IMR-90 (cell line): Measurements from ENCODE around the gene MAML3. TPM values are rescaled to one million over a fixed set of nuclear protein-coding genes. Genes with fewer than 3 reads are reported as not detected.

ENCODE experiments used
- ATAC-seq: fragments of 200-7000 bp; cut with Tn5 transposase; 2 replicates; pipeline ENCODE4 v1.9.1; 2020; ENCODE audit warnings: low read depth, mild to moderate bottlenecking, moderate library complexity
- BruUV-seq: library from RNA; stranded (reverse); fragments of 400-500 nt; replicated peaks from 2 replicates; lab custom pipeline; 2021; lab: Mats Ljungman, UMichigan
- CTCF ChIA-PET: fragments of 300-600 bp; formaldehyde crosslinking; extraction: SDS; loops from one replicate; lab custom pipeline; 2021; ENCODE audit warnings: antibody characterized with exemption; lab: Yijun Ruan, JAX
- POLR2A ChIA-PET: fragments of 300-600 bp; sonication (Branson Sonifier 250); formaldehyde crosslinking; loops from one replicate; lab custom pipeline; 2022; ENCODE audit warnings: antibody characterized with exemption; ENCODE audit not compliant: unreplicated experiment; lab: Charles Lee
- DNase-seq: peaks from one replicate; pipeline ENCODE4 v3.0.0; 2013
- H2AFZ ChIP-seq: replicated peaks from 2 replicates; pipeline ENCODE3; 2013; ENCODE audit warnings: low read length, mild to moderate bottlenecking; ENCODE audit not compliant: poor library complexity
- H2AK5ac ChIP-seq: 2 replicates; pipeline ENCODE4 v1.6.1; 2013; ENCODE audit warnings: low read depth, low read length, inconsistent platforms
- H2AK9ac ChIP-seq: replicated peaks from 2 replicates; pipeline ENCODE3; 2013; ENCODE audit warnings: mild to moderate bottlenecking, low read depth, low read length, moderate library complexity; ENCODE audit not compliant: poor library complexity
- H2BK120ac ChIP-seq: 2 replicates; pipeline ENCODE4 v1.6.1; 2013; ENCODE audit warnings: low read depth, low read length, inconsistent platforms
- H2BK15ac ChIP-seq: 3 replicates; pipeline ENCODE4 v1.6.1; 2013; ENCODE audit warnings: low read depth, low read length, inconsistent platforms
- H2BK20ac ChIP-seq: 2 replicates; pipeline ENCODE4 v1.6.1; 2013; ENCODE audit warnings: low read depth, mild to moderate bottlenecking, inconsistent platforms, low read length, moderate library complexity
- H2BK5ac ChIP-seq: 2 replicates; pipeline ENCODE4 v1.6.1; 2013; ENCODE audit warnings: mild to moderate bottlenecking, low read depth, low read length, inconsistent platforms; ENCODE audit not compliant: poor library complexity, severe bottlenecking
- H3K14ac ChIP-seq: replicated peaks from 2 replicates; pipeline ENCODE4 v1.6.1; 2013; ENCODE audit warnings: low read depth, low read length, inconsistent platforms
- H3K18ac ChIP-seq: 2 replicates; pipeline ENCODE4 v1.6.1; 2013; ENCODE audit warnings: low read depth, low read length, control low read depth
- H3K23ac ChIP-seq: 2 replicates; pipeline ENCODE4 v1.6.1; 2013; ENCODE audit warnings: low read depth, low read length, inconsistent platforms
- H3K27ac ChIP-seq: 2 replicates; pipeline ENCODE4 v1.5.1; 2013; ENCODE audit warnings: mild to moderate bottlenecking, control low read depth, low read length; ENCODE audit not compliant: insufficient read depth
- H3K27me3 ChIP-seq: 2 replicates; pipeline ENCODE4 v1.6.1; 2013; ENCODE audit warnings: low read length; ENCODE audit not compliant: control insufficient read depth, insufficient read depth
- H3K36me3 ChIP-seq: 2 replicates; pipeline ENCODE4 v1.6.1; 2013; ENCODE audit warnings: low read length, mixed read lengths; ENCODE audit not compliant: control insufficient read depth, insufficient read depth
- H3K4ac ChIP-seq: 2 replicates; pipeline ENCODE4 v1.6.1; 2013; ENCODE audit warnings: low read depth, low read length, inconsistent platforms
- H3K4me1 ChIP-seq: 2 replicates; pipeline ENCODE4 v1.6.1; 2013; ENCODE audit warnings: low read length, mixed read lengths; ENCODE audit not compliant: control insufficient read depth, insufficient read depth
- H3K4me2 ChIP-seq: 2 replicates; pipeline ENCODE4 v1.6.1; 2013; ENCODE audit warnings: low read depth, mild to moderate bottlenecking, control low read depth, low read length, moderate library complexity
- H3K4me3 ChIP-seq: 2 replicates; pipeline ENCODE4 v1.5.1; 2013; ENCODE audit warnings: low read depth, mild to moderate bottlenecking, control low read depth, low read length, moderate library complexity; ENCODE audit not compliant: insufficient read depth
- H3K56ac ChIP-seq: 2 replicates; pipeline ENCODE4 v1.6.1; 2013; ENCODE audit warnings: low read length, inconsistent platforms; ENCODE audit not compliant: insufficient read depth; ENCODE audit errors: extremely low read depth
- H3K79me1 ChIP-seq, 2 experiments: 2 replicates each; pipeline ENCODE4 v1.6.1; 2013; ENCODE audit warnings: low read length in 2 of 2, inconsistent platforms in 1 of 2, low read depth in 1 of 2
- H3K9ac ChIP-seq: 2 replicates; pipeline ENCODE4 v1.6.1; 2013; ENCODE audit warnings: low read depth, low read length, control low read depth
- H3K9me1 ChIP-seq: 2 replicates; pipeline ENCODE4 v1.6.1; 2013; ENCODE audit warnings: low read length, inconsistent platforms; ENCODE audit not compliant: insufficient read depth
- H3K9me3 ChIP-seq: 2 replicates; pipeline ENCODE4 v1.6.1; 2013; ENCODE audit warnings: low read length; ENCODE audit not compliant: control insufficient read depth, insufficient read depth
- H4K20me1 ChIP-seq: 2 replicates; pipeline ENCODE4 v1.6.1; 2013; ENCODE audit warnings: low read length, inconsistent platforms; ENCODE audit not compliant: insufficient read depth
- H4K5ac ChIP-seq: 2 replicates; pipeline ENCODE4 v1.6.1; 2013; ENCODE audit warnings: mild to moderate bottlenecking, low read depth, low read length, control low read depth
- H4K8ac ChIP-seq, 2 experiments: 2 replicates each; pipeline ENCODE4 v1.6.1; 2013; ENCODE audit warnings: low read depth in 2 of 2, low read length in 2 of 2, control low read depth in 1 of 2, inconsistent platforms in 1 of 2
- H4K91ac ChIP-seq: 2 replicates; pipeline ENCODE4 v1.6.1; 2013; ENCODE audit warnings: low read depth, low read length, inconsistent platforms; ENCODE audit not compliant: insufficient read depth
- FOS ChIP-seq: fragments of 150-350 bp; IDR thresholded peaks from 2 replicates; pipeline ENCODE4 v1.6.1; 2016; ENCODE audit warnings: low read depth, low read length
- POLR2A ChIP-seq: IDR thresholded peaks from 2 replicates; pipeline ENCODE4 v1.6.1; 2012; ENCODE audit warnings: mild to moderate bottlenecking, low read depth, low read length
- SMC3 ChIP-seq: fragments of 150-350 bp; IDR thresholded peaks from 2 replicates; pipeline ENCODE4 v1.6.1; 2016; ENCODE audit warnings: low read depth, mild to moderate bottlenecking, antibody characterized with exemption, low read length, moderate library complexity
- WGBS, 2 experiments: methylation state at CpG; one replicate each; pipeline versions ENCODE4 v1.1.5 to v1.1.7; 2013; ENCODE audit warnings: missing lambda C conversion rate in 2 of 2; ENCODE audit not compliant: insufficient read length in 1 of 2; ENCODE audit errors: extremely low coverage in 2 of 2; 5-methylcytosine and 5-hydroxymethylcytosine counted together
- dilution Hi-C: fragments of 300-500 bp; cut with HindIII; formaldehyde crosslinking; loops from one replicate; pipeline ENCODE4 v1.14.3; 2018; ENCODE audit warnings: low sequenced_read_pairs; ENCODE audit not compliant: unreplicated experiment
- in situ Hi-C: fragments of 300-500 bp; cut with MboI; formaldehyde crosslinking; loops from 3 replicates; pipeline ENCODE4 v1.14.3; 2019; ENCODE audit warnings: low sequenced_read_pairs, inconsistent platforms, mixed read lengths
- intact Hi-C: fragments of 100-400 bp; cut with micrococcal nuclease; formaldehyde crosslinking; loops from 2 replicates; pipeline ENCODE4 v1.10.0; 2022
- polyA plus RNA-seq, 3 experiments: library from polyadenylated mRNA; depleted of rRNA; stranded (reverse); fragments of >200 nt; gene quantifications; 2 replicates each; pipeline ENCODE4 v1.2.3, GENCODE V29; 2012; ENCODE audit warnings: low replicate concordance in 1 of 3
- total RNA-seq: library from RNA; depleted of rRNA; stranded (reverse); fragments of >200 nt; gene quantifications from 2 replicates; pipeline ENCODE4 v1.2.3, GENCODE V29; 2012
- TF ChIP-seq, protein P1 (sequence below): fragments of 150-350 bp; IDR thresholded peaks from 2 replicates; pipeline ENCODE4 v1.6.1; 2016; ENCODE audit warnings: low read depth, mild to moderate bottlenecking, low read length, moderate library complexity, borderline replicate concordance

The MAML3 gene
- total and polyA plus RNA-seq, 2 of the 4 experiments (the other 2 are of a cell fraction) = 0.90 to 1.7 TPM

GRCh38 chr4:139834226-139834662, 319.7 kb downstream of the MAML3 start:
- in situ Hi-C loops = no loop called here

More at GRCh38 chr4:139834226-139834662, 319.7 kb downstream of the MAML3 start:
- Histone ChIP-seq H3K79me1 (no peaks in the 10 kb centered on the region), H3K4ac (no peak overlapping the region), H3K9me3 (no peaks in the 10 kb centered on the region), H3K4me2 (no peak overlapping the region), H3K56ac (no peak overlapping the region), H2AFZ (no peak overlapping the region), H4K20me1 (no peaks in the 10 kb centered on the region), H3K36me3 (no peaks in the 10 kb centered on the region), H3K27me3 (no peaks in the 10 kb centered on the region), H4K91ac (no peak overlapping the region), H2BK20ac (no peak overlapping the region), H3K14ac (no peak overlapping the region), H3K9me1 (no peaks in the 10 kb centered on the region), H3K4me1 (peaks cover 4% of the 10 kb centered on the region; the same call in 1 of the 2 replicates), H2AK5ac (no peak overlapping the region), H3K23ac (no peak overlapping the region), H3K27ac (no peak overlapping the region), H2BK5ac (no peak overlapping the region), H2BK15ac (no peak overlapping the region), H3K4me3 (no peak overlapping the region), H2AK9ac (no peak overlapping the region), H2BK120ac (no peak overlapping the region), H3K9ac (no peak overlapping the region), H4K5ac (no peak overlapping the region), H4K8ac (no peak overlapping the region), H3K18ac (no peak overlapping the region)
- no TSS peak for BruUV-seq
- ChIA-PET POLR2A (no interaction called here), CTCF (interaction anchor here (0.7 kb wide), 1 partner anchor 177 kb away, joined by 3 read pairs; no protein-coding TSS in a partner anchor)
- no peak for TF ChIP-seq POLR2A
- TF ChIP-seq FOS = no peak
- TF ChIP-seq, protein P1, sequence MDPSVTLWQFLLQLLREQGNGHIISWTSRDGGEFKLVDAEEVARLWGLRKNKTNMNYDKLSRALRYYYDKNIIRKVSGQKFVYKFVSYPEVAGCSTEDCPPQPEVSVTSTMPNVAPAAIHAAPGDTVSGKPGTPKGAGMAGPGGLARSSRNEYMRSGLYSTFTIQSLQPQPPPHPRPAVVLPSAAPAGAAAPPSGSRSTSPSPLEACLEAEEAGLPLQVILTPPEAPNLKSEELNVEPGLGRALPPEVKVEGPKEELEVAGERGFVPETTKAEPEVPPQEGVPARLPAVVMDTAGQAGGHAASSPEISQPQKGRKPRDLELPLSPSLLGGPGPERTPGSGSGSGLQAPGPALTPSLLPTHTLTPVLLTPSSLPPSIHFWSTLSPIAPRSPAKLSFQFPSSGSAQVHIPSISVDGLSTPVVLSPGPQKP = no peak
- TF ChIP-seq SMC3 = no peak
- ATAC-seq (no peak), DNase-seq (no peak)
- dilution Hi-C loops = no loop called here
- intact Hi-C loops = no loop called here
- WGBS, 2 experiments = no CpG with 5 or more reads among the region's 8 CpGs
